IPS-NIHi11 (cell line): ENCODE data around the gene DYNLL2.
"Not testable (repeated sequence)": the region's sequence is repeated elsewhere in the genome, so short reads cannot be mapped to it uniquely, and the experiment has no call there.

ENCODE experiments used
- DNase-seq: peaks from one replicate; pipeline ENCODE4 v3.0.0; 2012; ENCODE audit warnings: mixed read lengths, low spot score

Gene DYNLL2

GRCh38 chr17:58072862-58073261 lies 10.4 kb upstream of the DYNLL2 start:
- no peak for DNase-seq

DNA sequence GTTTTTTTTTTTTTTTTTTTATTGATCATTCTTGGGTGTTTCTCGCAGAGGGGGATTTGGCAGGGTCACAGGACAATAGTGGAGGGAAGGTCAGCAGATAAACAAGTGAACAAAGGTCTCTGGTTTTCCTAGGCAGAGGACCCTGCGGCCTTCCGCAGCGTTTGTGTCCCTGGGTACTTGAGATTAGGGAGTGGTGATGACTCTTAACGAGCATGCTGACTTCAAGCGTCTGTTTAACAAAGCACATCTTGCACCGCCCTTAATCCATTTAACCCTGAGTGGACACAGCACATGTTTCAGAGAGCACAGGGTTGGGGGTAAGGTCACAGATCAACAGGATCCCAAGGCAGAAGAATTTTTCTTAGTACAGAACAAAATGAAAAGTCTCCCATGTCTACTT lies 10.0 kb upstream of the DYNLL2 start:
- DNase-seq = not testable (repeated sequence)

DNA sequence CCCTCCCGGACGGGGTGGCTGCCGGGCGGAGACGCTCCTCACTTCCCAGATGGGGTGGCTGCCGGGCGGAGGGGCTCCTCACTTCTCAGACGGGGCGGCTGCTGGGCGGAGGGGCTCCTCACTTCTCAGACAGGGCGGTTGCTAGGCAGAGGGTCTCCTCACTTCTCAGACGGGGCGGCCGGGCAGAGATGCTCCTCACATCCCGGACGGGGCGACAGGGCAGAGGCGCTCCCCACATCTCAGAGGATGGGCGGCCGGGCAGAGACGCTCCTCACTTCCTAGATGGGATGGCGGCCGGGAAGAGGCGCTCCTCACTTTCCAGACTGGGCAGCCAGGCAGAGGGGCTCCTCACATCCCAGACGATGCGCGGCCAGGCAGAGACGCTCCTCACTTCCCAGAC lies 8.8 kb upstream of the DYNLL2 start:
- not testable (repeated sequence) for DNase-seq

GRCh38 chr17:58079300-58080033 lies 3.8 kb upstream of the DYNLL2 start:
- DNase-seq = no peak

DNA sequence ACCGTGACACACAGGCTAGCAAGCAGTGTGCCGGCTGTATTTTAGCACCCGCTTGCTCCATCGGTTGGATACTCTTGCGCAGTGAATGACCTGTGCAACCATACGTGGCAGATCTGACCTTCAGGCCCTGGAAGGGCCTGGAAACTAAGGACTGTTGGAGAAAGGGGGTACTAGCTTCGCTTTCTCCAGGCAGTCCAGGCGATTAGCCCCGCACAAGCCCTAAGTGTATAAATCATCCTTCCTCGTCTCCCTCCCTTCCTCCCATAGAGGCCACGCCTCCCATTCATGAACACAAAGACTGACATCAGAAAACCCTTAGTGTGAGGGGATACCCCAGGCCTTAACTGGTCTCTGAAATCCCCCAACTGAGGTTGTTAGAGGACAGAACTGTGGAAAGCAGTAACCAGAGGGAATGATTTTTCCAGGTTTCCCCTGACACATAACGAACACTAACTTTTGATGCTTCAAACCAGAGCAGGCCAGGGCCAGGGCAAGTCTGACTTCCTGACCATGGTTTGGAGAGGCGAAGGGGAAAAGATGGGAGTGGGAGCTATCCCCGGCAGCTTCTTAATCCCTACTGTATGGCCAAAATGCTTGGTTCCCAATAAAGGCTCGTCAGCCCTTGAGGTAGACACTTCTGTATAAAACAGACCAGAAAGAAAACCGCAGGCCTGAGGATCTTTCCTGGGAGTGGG lies 1.4 kb upstream of the DYNLL2 start:
- DNase-seq = peak; percentile 44

- peak; percentile 78 for DNase-seq
Observed at GRCh38 chr17:58082341-58082869, 814 bp upstream of the DYNLL2 start.

DNA sequence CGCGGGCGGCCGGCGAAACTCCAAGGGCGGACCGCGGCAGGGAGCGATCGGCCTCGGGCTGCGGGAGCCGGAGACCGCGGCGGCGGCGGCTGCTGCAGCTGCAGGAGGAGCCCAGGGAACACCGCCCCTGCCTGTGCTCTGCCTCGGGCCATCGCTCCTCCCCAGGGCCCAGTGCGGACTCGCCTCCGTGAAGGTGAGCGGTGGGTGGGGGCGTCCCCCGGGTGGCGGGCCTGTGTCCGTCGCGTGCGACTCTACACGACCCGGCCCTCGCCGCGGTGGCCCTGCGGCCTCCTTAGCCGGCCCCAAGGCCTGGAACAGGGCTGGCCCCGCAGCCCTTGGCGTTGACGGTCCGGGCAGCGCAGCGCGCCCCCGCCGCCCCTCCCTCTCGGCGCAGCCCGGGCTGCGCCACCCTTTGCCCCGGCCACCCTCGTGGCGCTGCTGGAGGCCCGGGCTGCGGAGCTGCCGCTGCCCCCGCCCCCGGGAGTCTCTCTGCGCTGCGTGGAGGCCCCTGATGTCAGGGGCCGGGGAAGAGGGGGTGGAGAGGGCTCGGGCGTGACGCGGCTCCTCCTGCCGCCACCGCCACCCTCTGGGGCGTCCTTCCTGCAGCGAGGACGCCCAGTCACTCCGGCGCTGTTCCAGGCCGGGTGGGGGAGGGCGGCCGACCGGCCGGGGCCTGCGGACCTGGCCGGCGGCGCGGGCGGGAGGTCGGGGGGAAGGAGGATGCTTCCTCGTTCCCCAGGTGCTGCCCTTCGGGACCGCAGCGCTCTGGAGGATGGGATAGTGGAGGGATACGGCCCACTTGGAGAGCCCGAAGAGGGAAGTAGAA lies 485 bp downstream of the DYNLL2 start:
- peak; percentile 53 for DNase-seq

- DNase-seq = peak; percentile 57
Observed at GRCh38 chr17:58084317-58084981, 1.2 kb downstream of the DYNLL2 start.

- no peak for DNase-seq
Observed at GRCh38 chr17:58085039-58085715, 2.0 kb downstream of the DYNLL2 start.

- DNase-seq = no peak
Observed at GRCh38 chr17:58086953-58087352, 3.7 kb downstream of the DYNLL2 start.

- DNase-seq = no peak
Observed at GRCh38 chr17:58088624-58089023, 5.4 kb downstream of the DYNLL2 start.

GRCh38 chr17:58089111-58089510 lies 5.9 kb downstream of the DYNLL2 start:
- DNase-seq = no peak

GRCh38 chr17:58091024-58091567 lies 7.9 kb downstream of the DYNLL2 start:
- no peak for DNase-seq

- DNase-seq = no peak
Observed at GRCh38 chr17:58092101-58092796, 9.0 kb downstream of the DYNLL2 start.

GRCh38 chr17:58092797-58093385 lies 9.7 kb downstream of the DYNLL2 start:
- no peak for DNase-seq

GRCh38 chr17:58094118-58094517 lies 10.9 kb downstream of the DYNLL2 start:
- no peak for DNase-seq

GRCh38 chr17:58096892-58097291 lies 13.7 kb downstream of the DYNLL2 start:
- no peak for DNase-seq

DNA sequence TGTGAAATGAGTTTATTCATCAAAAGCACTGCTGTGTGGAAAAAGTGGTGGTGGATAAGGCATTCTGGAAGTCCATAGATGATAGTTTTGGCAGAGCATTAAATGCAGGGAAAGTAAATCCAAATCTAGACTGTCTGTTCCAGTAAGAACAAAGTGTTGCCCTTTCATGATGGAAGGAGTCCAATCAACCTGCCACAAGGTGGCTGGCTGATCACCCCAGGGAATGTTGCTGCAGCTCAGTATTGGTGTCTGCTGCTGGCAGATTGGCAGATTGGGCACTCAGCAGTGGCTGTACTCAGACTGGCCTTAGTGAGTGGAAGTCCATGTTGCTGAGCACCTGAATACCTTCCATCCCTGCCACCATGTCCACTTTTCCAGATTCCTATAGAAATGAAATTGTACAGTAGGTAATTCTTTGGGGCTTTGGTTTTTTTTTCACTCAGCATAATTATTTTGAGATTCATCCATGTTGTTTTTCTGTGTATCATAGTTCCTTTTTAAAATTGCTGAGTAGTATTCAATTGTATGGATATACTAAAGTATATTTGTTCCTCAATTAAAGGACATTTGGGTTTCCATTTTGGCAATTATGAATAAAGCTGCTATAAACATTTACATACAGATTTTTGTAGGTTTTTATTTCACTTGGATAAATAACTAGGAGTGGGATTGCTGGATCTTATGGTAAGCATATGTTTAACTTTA lies 14.3 kb downstream of the DYNLL2 start:
- DNase-seq = no peak

GRCh38 chr17:58100506-58100905 lies 17.3 kb downstream of the DYNLL2 start:
- DNase-seq = no peak
